ENCODE measurements around the gene VSIG4. TPM values are rescaled to one million over a fixed set of nuclear protein-coding genes. Genes with fewer than 3 reads are reported as not detected.

Gene VSIG4
- total and polyA plus RNA-seq, 2 of the 8 experiments (the other 6 are each of a cell fraction or from before 2014, with no cell fraction given): not detected

DNA sequence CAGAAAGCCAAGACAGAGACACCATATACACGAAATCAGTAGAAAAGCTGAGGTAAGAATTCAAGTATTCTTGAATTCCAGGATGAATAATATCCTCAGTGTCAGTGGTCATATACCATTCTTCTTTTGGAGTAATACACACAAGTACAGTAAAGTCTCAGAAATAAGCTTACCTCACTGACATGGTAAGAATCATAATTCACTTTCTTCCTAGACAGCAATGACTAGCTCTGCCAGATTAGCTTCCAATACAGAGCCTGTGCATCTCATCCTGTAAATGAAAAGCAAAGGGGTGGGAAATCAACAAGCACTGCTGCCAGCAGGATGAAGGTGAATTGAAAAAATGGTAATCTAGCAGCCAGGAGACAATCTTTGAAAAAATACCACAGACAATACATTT is 31.2 kb upstream of the VSIG4 start (continued):
- TF ChIP-seq CHD7 (IDR thresholded peaks at IDR 0.05; ENCODE audit: insufficient replicate concordance, low read length) (no peak), RFX5 (IDR thresholded peaks at IDR 0.05; ENCODE audit: borderline replicate concordance, low read depth, low read length) (no peak), CBX5 (IDR thresholded peaks at IDR 0.05; ENCODE audit: low read depth, low read length) (no peak), RAD21 (IDR thresholded peaks at IDR 0.05 in 1 of 2, conservative IDR thresholded peaks at IDR 0.05 in 1 of 2; ENCODE audit: low read depth in 2 of 2, low read length in 2 of 2) (no peak)

All from H1 (cell line).